DOHH2 (cell line): Measurements from ENCODE around the gene SUSD1.
A peak's percentile ranks its signal among the peaks of the same experiment; 100 is the strongest.

Experiments
- H3F3A ChIP-seq: fragments of 200-600 bp; sonication (generic), shearing (Covaris generic); 2 replicates; pipeline ENCODE4 v1.6.0; 2016; ENCODE audit warnings: antibody characterized with exemption, mild to moderate bottlenecking; ENCODE audit not compliant: control insufficient read depth, insufficient read depth
- H3K27ac ChIP-seq: fragments of 200-600 bp; sonication (generic); 2 replicates; pipeline ENCODE4 v1.5.1; 2014; ENCODE audit warnings: low read depth, mild to moderate bottlenecking, low read length, moderate library complexity
- H3K27me3 ChIP-seq: fragments of 200-600 bp; sonication (generic); 2 replicates; pipeline ENCODE4 v1.6.1; 2014; ENCODE audit warnings: mild to moderate bottlenecking, low read length, mixed read lengths; ENCODE audit not compliant: control insufficient read depth
- H3K36me3 ChIP-seq: fragments of 200-600 bp; sonication (generic); 2 replicates; pipeline ENCODE4 v1.6.1; 2014; ENCODE audit warnings: mild to moderate bottlenecking, low read length, moderate library complexity, mixed read lengths; ENCODE audit not compliant: control insufficient read depth
- H3K4me1 ChIP-seq: fragments of 200-600 bp; sonication (generic); 2 replicates; pipeline ENCODE4 v1.6.1; 2014; ENCODE audit warnings: mild to moderate bottlenecking, low read length, mixed read lengths; ENCODE audit not compliant: control insufficient read depth
- H3K4me2 ChIP-seq: fragments of 200-600 bp; sonication (generic); 2 replicates; pipeline ENCODE4 v1.6.0; 2014; ENCODE audit warnings: mild to moderate bottlenecking, low read length, moderate library complexity
- H3K4me3 ChIP-seq: fragments of 200-600 bp; sonication (generic); 2 replicates; pipeline ENCODE4 v1.5.1; 2014; ENCODE audit warnings: mild to moderate bottlenecking, low read length, mixed read lengths
- H3K79me2 ChIP-seq: fragments of 200-600 bp; sonication (generic); 2 replicates; pipeline ENCODE4 v1.6.1; 2014; ENCODE audit warnings: mild to moderate bottlenecking, low read length, mixed read lengths; ENCODE audit not compliant: control insufficient read depth
- H3K9me2 ChIP-seq: fragments of 200-600 bp; sonication (generic); replicated peaks from 2 replicates; pipeline ENCODE4 v1.6.1; 2014; ENCODE audit warnings: mild to moderate bottlenecking, low read length, mixed read lengths; ENCODE audit not compliant: control insufficient read depth
- H3K9me3 ChIP-seq: fragments of 200-600 bp; sonication (generic); 2 replicates; pipeline ENCODE4 v1.6.1; 2014; ENCODE audit warnings: antibody characterized with exemption, low read length, mixed read lengths; ENCODE audit not compliant: control insufficient read depth, insufficient read depth
- H4K20me1 ChIP-seq: fragments of 200-600 bp; sonication (generic); 2 replicates; pipeline ENCODE4 v1.6.0; 2014; ENCODE audit warnings: low read depth, mild to moderate bottlenecking, antibody characterized with exemption, low read length, moderate library complexity; ENCODE audit not compliant: control insufficient read depth, insufficient read depth
- EZH2phosphoT487 ChIP-seq: fragments of 200-600 bp; sonication (generic); IDR thresholded peaks from 2 replicates; pipeline ENCODE4 v1.6.1; 2017; ENCODE audit warnings: borderline replicate concordance, mild to moderate bottlenecking, antibody characterized with exemption, low read length, moderate library complexity, mixed read lengths
- TF ChIP-seq, protein P1 (sequence below): fragments of 200-600 bp; sonication (generic); IDR thresholded peaks from one replicate; pipeline ENCODE4 v1.5.1; 2014; ENCODE audit warnings: antibody characterized with exemption, mild to moderate bottlenecking, low read depth, low read length; ENCODE audit not compliant: poor library complexity, severe bottlenecking

Gene SUSD1

GRCh38 chr9:111997831-111998230, 177.3 kb downstream of the SUSD1 start:
- Histone ChIP-seq H3K4me2 (no peak overlapping the region), H3K27ac (no peak overlapping the region), H4K20me1 (no peaks in the 10 kb centered on the region), H3K9me3 (no peaks in the 10 kb centered on the region), H3K79me2 (no peaks in the 10 kb centered on the region), H3K27me3 (no peaks in the 10 kb centered on the region), H3K4me3 (no peak overlapping the region), H3K4me1 (peaks cover 31% of the 10 kb centered on the region), H3K9me2 (no peaks in the 10 kb centered on the region), H3F3A (peaks cover 9% of the 10 kb centered on the region; the same call in 1 of the 2 replicates), H3K36me3 (no peaks in the 10 kb centered on the region)
- TF ChIP-seq, protein P1, sequence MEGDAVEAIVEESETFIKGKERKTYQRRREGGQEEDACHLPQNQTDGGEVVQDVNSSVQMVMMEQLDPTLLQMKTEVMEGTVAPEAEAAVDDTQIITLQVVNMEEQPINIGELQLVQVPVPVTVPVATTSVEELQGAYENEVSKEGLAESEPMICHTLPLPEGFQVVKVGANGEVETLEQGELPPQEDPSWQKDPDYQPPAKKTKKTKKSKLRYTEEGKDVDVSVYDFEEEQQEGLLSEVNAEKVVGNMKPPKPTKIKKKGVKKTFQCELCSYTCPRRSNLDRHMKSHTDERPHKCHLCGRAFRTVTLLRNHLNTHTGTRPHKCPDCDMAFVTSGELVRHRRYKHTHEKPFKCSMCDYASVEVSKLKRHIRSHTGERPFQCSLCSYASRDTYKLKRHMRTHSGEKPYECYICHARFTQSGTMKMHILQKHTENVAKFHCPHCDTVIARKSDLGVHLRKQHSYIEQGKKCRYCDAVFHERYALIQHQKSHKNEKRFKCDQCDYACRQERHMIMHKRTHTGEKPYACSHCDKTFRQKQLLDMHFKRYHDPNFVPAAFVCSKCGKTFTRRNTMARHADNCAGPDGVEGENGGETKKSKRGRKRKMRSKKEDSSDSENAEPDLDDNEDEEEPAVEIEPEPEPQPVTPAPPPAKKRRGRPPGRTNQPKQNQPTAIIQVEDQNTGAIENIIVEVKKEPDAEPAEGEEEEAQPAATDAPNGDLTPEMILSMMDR = no peak
- no peak for TF ChIP-seq EZH2phosphoT487

GRCh38 chr9:111994831-111995458, 180.2 kb downstream of the SUSD1 start:
- H3K27ac ChIP-seq = no peak overlapping the region
- no peaks in the 10 kb centered on the region for H4K20me1 ChIP-seq
- peaks cover 9% of the 10 kb centered on the region; the same call in 1 of the 2 replicates for H3F3A ChIP-seq
- H3K9me3 ChIP-seq = peaks cover 9% of the 10 kb centered on the region
- peaks cover 29% of the 10 kb centered on the region for H3K4me1 ChIP-seq
- H3K9me2 ChIP-seq = no peaks in the 10 kb centered on the region
- no peak overlapping the region; the same call in 1 of the 2 replicates for H3K4me2 ChIP-seq
- no peaks in the 10 kb centered on the region for H3K79me2 ChIP-seq
- H3K4me3 ChIP-seq = no peak overlapping the region
- H3K27me3 ChIP-seq = no peaks in the 10 kb centered on the region
- TF ChIP-seq EZH2phosphoT487 = no peak
- TF ChIP-seq, protein P1 = no peak
- H3K36me3 ChIP-seq = no peaks in the 10 kb centered on the region

DNA sequence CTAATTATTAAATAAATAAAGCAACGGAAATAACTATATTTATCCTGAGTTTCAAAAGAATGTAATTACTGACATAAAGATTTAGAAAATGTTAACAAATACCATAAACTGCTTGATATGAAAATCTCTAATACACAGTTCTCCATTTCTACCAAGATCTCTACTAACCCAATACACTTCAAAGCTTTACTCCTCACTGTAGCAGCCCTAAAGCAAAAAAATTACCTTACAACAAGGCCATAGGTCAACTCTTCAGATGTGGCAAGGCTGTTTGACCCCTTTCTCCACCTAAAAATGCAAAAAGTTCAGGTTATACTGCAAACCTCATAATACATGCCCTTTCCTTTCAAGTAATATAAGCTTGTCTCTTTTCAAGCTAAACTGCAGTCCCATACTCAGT, 181.8 kb downstream of the SUSD1 start:
- Histone ChIP-seq H3K9me3 (peaks cover 9% of the 10 kb centered on the region), H3K36me3 (no peaks in the 10 kb centered on the region), H3K4me2 (peak overlapping the region; percentile 52), H3K4me3 (peak overlapping the region; percentile 33), H3K27me3 (no peaks in the 10 kb centered on the region), H3F3A (peaks cover 9% of the 10 kb centered on the region; the same call in 1 of the 2 replicates), H3K4me1 (peaks cover 29% of the 10 kb centered on the region), H4K20me1 (no peaks in the 10 kb centered on the region), H3K79me2 (no peaks in the 10 kb centered on the region), H3K9me2 (no peaks in the 10 kb centered on the region), H3K27ac (peak overlapping the region; percentile 32)
- TF ChIP-seq, protein P1 = no peak
- TF ChIP-seq EZH2phosphoT487 = no peak
